Measurements from ENCODE around the gene PCK2. TPM values are rescaled to one million over a fixed set of nuclear protein-coding genes. Genes with fewer than 3 reads are reported as not detected.

Gene PCK2
- total RNA-seq, 2 experiments from 2014 or later: 49.6 to 54.9 TPM

- ChIA-PET CTCF (interaction anchor here (1.6 kb wide), 1 partner anchor 13 kb away, joined by 4 read pairs; no protein-coding TSS in a partner anchor), POLR2A (interaction anchor here (1.5 to 2.0 kb wide), 3 partner anchors 11 to 40 kb away, joined by 5 read pairs; partner anchors contain the start of gene IRF9)
- Mint-ChIP-seq H3K9me3 (ENCODE audit: insufficient read depth) (no peaks in the 10 kb centered on the region), H3K4me3 (no peak overlapping the region), H3K36me3 (ENCODE audit: low read depth) (peaks cover 57% of the 10 kb centered on the region), H3K27ac (no peak overlapping the region), H3K4me1 (ENCODE audit: low read depth) (peaks cover 18% of the 10 kb centered on the region), H3K27me3 (ENCODE audit: low read depth) (no peaks in the 10 kb centered on the region)
- no peak for DNase-seq
- ATAC-seq: no peak
Measured at GRCh38 chr14:24121210-24121609, 27.1 kb downstream of the PCK2 start.

GRCh38 chr14:24122416-24122815, 28.3 kb downstream of the PCK2 start:
- POLR2A ChIA-PET: interaction anchor here (1.9 to 4.1 kb wide), 3 partner anchors 10 to 39 kb away, joined by 5 to 17 read pairs (median 5); partner anchors contain the start of genes IRF9 and PSME1
- CTCF ChIA-PET: interaction anchor here (0.7 to 1.5 kb wide), 3 partner anchors 9 to 19 kb away, joined by 3 to 4 read pairs (median 3); partner anchors contain the start of gene EMC9
- Mint-ChIP-seq H3K27me3 (ENCODE audit: low read depth) (no peaks in the 10 kb centered on the region), H3K4me1 (ENCODE audit: low read depth) (peaks cover 8% of the 10 kb centered on the region), H3K9me3 (ENCODE audit: insufficient read depth) (no peaks in the 10 kb centered on the region), H3K4me3 (no peak overlapping the region), H3K27ac (no peak overlapping the region), H3K36me3 (ENCODE audit: low read depth) (peaks cover 46% of the 10 kb centered on the region)
- ATAC-seq: peak; percentile 27
- no peak for DNase-seq

DNA sequence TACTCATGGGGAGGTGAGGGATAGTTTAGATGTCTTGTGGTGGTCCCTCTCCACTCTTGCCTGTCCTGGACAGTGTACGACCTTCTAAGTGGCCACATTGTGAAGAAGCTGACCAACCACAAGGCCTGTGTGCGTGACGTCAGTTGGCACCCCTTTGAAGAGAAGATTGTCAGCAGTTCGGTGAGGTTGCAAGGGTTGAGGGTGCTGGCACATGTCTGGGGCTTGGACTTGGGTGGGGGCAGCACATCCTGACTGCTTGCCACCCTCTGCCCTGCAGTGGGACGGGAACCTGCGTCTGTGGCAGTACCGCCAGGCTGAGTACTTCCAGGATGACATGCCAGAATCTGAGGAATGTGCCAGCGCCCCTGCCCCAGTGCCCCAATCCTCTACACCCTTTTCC, 28.8 kb downstream of the PCK2 start:
- Mint-ChIP-seq H3K4me1 (ENCODE audit: low read depth) (peaks cover 5% of the 10 kb centered on the region), H3K27ac (no peak overlapping the region)
- ATAC-seq: no peak

GRCh38 chr14:24123424-24124417, 29.6 kb downstream of the PCK2 start:
- CTCF ChIA-PET: interaction anchor here (0.6 to 2.2 kb wide), 3 partner anchors 9 to 90 kb away, joined by 3 to 6 read pairs (median 3); partner anchors contain the start of genes DCAF11, EMC9 and NRL
- no peak for DNase-seq
- H3K9me3 Mint-ChIP-seq (ENCODE audit: insufficient read depth): no peaks in the 10 kb centered on the region
- POLR2A ChIA-PET: interaction anchor here (1.7 to 4.8 kb wide), 3 partner anchors 9 to 23 kb away, joined by 6 to 26 read pairs (median 17); partner anchors contain the start of genes DCAF11, NRL, PSME1 and PSME2
- no peak overlapping the region for H3K4me3 Mint-ChIP-seq
- H3K27ac Mint-ChIP-seq: peak overlapping the region; percentile 3
- H3K27me3 Mint-ChIP-seq (ENCODE audit: low read depth): no peaks in the 10 kb centered on the region
- peaks cover 5% of the 10 kb centered on the region for H3K4me1 Mint-ChIP-seq (ENCODE audit: low read depth)
- no peak for ATAC-seq
- peaks cover 33% of the 10 kb centered on the region for H3K36me3 Mint-ChIP-seq (ENCODE audit: low read depth)

More for the DNA sequence above, 28.8 kb downstream of the PCK2 start:
- Mint-ChIP-seq H3K4me3 (no peak overlapping the region), H3K27me3 (ENCODE audit: low read depth) (no peaks in the 10 kb centered on the region), H3K9me3 (ENCODE audit: insufficient read depth) (no peaks in the 10 kb centered on the region), H3K36me3 (ENCODE audit: low read depth) (peaks cover 42% of the 10 kb centered on the region)
- ChIA-PET CTCF (interaction anchor here (0.6 to 2.2 kb wide), 3 partner anchors 8 to 91 kb away, joined by 3 to 6 read pairs (median 3); partner anchors contain the start of genes DCAF11, EMC9 and NRL), POLR2A (interaction anchor here (4.1 kb wide), 1 partner anchor 13 kb away, joined by 17 read pairs; the partner anchor contains the start of gene PSME1)
- DNase-seq: no peak

DNA sequence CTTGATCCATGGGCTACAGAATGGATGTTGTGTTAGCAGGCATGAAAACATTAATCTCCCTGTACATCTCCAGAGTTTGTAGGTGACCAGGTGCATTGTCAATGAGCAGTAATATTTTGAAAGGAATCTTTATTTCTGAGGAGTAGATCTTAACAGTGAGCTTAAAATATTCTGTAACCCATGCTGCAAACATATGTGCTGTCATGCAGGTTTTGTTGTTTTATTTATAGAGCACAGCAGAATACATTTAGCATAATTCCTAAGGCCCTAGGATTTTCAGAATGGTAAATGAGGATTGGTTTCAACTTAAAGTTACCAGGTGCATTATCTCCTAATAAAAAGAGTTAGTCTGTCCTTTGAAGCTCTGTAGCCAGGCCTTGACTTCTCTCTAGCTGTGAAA, 32.8 kb downstream of the PCK2 start:
- ATAC-seq (no peak), DNase-seq (no peak)
- CTCF ChIA-PET: interaction anchor here (0.9 to 3.2 kb wide), 6 partner anchors 9 to 87 kb away, joined by 3 to 8 read pairs (median 6); partner anchors contain the start of genes DCAF11, IRF9, NRL and PSME1
- POLR2A ChIA-PET: interaction anchor here (1.4 to 4.8 kb wide), 4 partner anchors 9 to 34 kb away, joined by 3 to 26 read pairs (median 6); partner anchors contain the start of genes DCAF11, IRF9, NRL and PSME1
- peaks cover 12% of the 10 kb centered on the region for H3K36me3 Mint-ChIP-seq (ENCODE audit: low read depth)
- no peaks in the 10 kb centered on the region for H3K9me3 Mint-ChIP-seq (ENCODE audit: insufficient read depth)
- no peaks in the 10 kb centered on the region for H3K27me3 Mint-ChIP-seq (ENCODE audit: low read depth)
- H3K4me3 Mint-ChIP-seq: no peak overlapping the region
- H3K27ac Mint-ChIP-seq: no peak overlapping the region
- peaks cover 12% of the 10 kb centered on the region for H3K4me1 Mint-ChIP-seq (ENCODE audit: low read depth)

DNA sequence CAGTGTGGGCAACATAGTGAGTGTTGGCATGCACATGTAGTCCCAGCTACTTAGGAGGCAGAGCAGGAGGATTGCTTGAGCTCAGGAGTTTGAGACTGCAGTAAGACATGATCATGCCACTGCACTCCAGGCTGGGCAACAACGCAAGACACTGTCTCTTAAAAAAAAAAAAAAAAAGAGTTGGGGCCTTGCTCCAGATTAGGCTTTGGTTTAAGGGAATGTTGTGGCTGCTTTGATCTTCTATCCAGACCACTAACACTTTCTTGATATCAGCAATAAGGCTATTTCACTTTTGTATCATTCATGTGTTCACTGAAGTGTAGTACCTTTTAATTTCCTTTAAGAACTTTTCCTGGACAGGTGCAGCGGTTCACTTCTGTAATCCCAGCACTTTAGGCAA, 33.6 kb downstream of the PCK2 start:
- H3K27ac Mint-ChIP-seq: no peak overlapping the region

DNA sequence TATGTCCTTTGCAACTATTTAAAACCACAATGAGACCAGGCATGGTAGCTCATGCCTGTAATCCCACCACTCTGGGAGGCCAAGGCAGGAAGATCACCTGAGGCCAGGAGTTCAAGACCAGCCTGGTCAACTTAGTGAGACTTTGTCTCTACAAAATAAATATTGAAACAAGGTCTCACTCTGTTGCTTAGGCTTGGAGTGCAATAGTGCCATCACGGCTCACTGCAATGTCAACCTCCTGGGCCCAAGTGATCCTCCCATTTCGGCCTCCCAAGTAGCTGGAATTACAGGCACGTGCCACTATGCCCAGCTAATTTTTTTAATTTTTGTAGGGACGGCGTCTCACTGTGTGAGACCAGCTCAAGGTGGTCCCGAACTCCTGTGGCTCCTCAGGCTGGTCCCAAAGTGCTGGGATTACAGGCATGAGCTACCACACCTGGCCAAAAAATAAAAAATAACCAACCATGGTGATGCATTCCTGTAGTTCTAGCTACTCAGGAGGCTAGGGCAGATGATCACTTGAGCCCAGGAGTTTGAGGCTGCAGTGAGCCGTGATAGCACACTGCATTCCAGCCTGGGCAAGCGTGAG, 35.4 kb downstream of the PCK2 start:
- H3K36me3 Mint-ChIP-seq (ENCODE audit: low read depth): peaks cover 2% of the 10 kb centered on the region
- CTCF ChIA-PET: interaction anchor here (0.8 to 2.0 kb wide), 3 partner anchors 12 to 179 kb away, joined by 3 to 5 read pairs (median 4); partner anchors contain the start of genes DCAF11, EMC9 and NRL
- peaks cover 24% of the 10 kb centered on the region for H3K4me1 Mint-ChIP-seq (ENCODE audit: low read depth)
- no peak overlapping the region for H3K27ac Mint-ChIP-seq
- H3K9me3 Mint-ChIP-seq (ENCODE audit: insufficient read depth): no peaks in the 10 kb centered on the region
- no peak for ATAC-seq
- POLR2A ChIA-PET: no interaction called here
- DNase-seq: no peak
- H3K4me3 Mint-ChIP-seq: no peak overlapping the region
- H3K27me3 Mint-ChIP-seq (ENCODE audit: low read depth): no peaks in the 10 kb centered on the region

More for the DNA sequence above, 33.6 kb downstream of the PCK2 start:
- Mint-ChIP-seq H3K9me3 (ENCODE audit: insufficient read depth) (no peaks in the 10 kb centered on the region), H3K4me1 (ENCODE audit: low read depth) (peaks cover 19% of the 10 kb centered on the region), H3K27me3 (ENCODE audit: low read depth) (no peaks in the 10 kb centered on the region), H3K36me3 (ENCODE audit: low read depth) (peaks cover 9% of the 10 kb centered on the region), H3K4me3 (no peak overlapping the region)
- ChIA-PET POLR2A (interaction anchor here (1.6 to 4.8 kb wide), 2 partner anchors 13 to 19 kb away, joined by 5 to 26 read pairs; partner anchors contain the start of genes DCAF11, NRL and PSME2), CTCF (interaction anchor here (0.9 to 3.2 kb wide), 5 partner anchors 9 to 86 kb away, joined by 3 to 8 read pairs (median 5); partner anchors contain the start of genes DCAF11, IRF9, NRL and PSME1)
- ATAC-seq (no peak), DNase-seq (no peak)

GRCh38 chr14:24130380-24130716, 36.2 kb downstream of the PCK2 start, which contains the start of gene FITM1:
FITM1 (plus strand) TSS chr14:24130659; CDS start chr14:24131564, 905 bp downstream.
- peak within 1 kb of the TSS; percentile 67 for H3K27ac Mint-ChIP-seq
- CTCF ChIA-PET: interaction anchor here (2.0 kb wide), 1 partner anchor 15 kb away, joined by 5 read pairs; the partner anchor contains the start of genes DCAF11 and NRL
- no peak for DNase-seq
- POLR2A ChIA-PET: interaction anchor here (0.6 to 8.7 kb wide), 3 partner anchors 14 to 1249 kb away, joined by 4 to 119 read pairs (median 6); partner anchors contain the start of genes DCAF11, NRL and RNF31
- no peak within 1 kb of the TSS for H3K4me3 Mint-ChIP-seq
- H3K27me3 Mint-ChIP-seq (ENCODE audit: low read depth): no peaks in the 10 kb centered on the region
- no peaks in the 10 kb centered on the region for H3K9me3 Mint-ChIP-seq (ENCODE audit: insufficient read depth)
- ATAC-seq: no peak
- peaks cover 2% of the 10 kb centered on the region for H3K36me3 Mint-ChIP-seq (ENCODE audit: low read depth)
- H3K4me1 Mint-ChIP-seq (ENCODE audit: low read depth): peaks cover 29% of the 10 kb centered on the region

DNA sequence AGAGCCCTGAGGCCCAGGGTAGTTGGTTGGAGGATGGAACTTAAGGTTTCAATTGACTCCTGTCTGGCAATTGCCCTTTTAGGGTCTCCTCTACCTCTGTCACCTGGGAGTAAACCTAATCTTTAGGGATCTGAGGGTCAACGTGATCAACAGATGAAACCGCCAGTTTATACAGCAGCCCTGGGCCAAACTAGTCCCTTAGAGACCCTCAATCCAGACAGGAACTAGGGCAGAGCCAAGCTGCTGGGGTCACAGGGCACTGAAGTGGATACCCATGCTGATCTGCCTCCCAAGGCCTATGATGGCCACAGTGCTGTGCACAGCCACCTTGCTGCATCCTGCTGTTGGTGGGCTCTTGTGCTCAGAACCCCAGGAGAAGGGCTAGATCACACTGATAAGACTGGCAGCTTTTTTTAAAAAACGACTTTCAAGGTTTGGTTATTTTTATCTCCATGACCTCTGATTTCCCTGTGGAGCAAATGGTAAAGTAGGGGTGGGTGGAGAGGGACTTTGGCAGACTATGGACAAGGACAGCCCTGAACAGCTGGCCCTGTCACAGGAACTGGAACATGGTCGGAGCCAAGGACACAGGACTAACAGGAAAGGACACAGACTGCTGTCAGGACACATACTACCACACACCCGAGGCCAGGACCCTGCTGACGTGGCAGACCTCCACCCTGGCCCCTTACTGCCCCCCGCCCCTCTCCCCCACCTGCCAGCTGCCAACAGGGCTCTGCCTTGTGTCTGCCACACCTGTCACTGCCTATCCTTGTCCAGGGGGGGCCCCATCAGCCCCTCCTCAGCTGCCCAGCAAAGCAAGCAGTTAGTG, 36.8 kb downstream of the PCK2 start:
- no peak for DNase-seq
- peaks cover 2% of the 10 kb centered on the region for H3K36me3 Mint-ChIP-seq (ENCODE audit: low read depth)
- no peak overlapping the region for H3K4me3 Mint-ChIP-seq
- CTCF ChIA-PET: interaction anchor here (1.1 to 2.0 kb wide), 3 partner anchors 10 to 22 kb away, joined by 4 to 6 read pairs (median 5); partner anchors contain the start of genes DCAF11, EMC9 and NRL
- no peak for ATAC-seq
- H3K9me3 Mint-ChIP-seq (ENCODE audit: insufficient read depth): no peaks in the 10 kb centered on the region
- POLR2A ChIA-PET: interaction anchor here (0.6 to 8.7 kb wide), 4 partner anchors 14 to 1250 kb away, joined by 4 to 119 read pairs (median 12); partner anchors contain the start of genes DCAF11, IRF9, NRL and RNF31
- peak overlapping the region; percentile 67 for H3K27ac Mint-ChIP-seq
- H3K4me1 Mint-ChIP-seq (ENCODE audit: low read depth): peaks cover 31% of the 10 kb centered on the region
- H3K27me3 Mint-ChIP-seq (ENCODE audit: low read depth): no peaks in the 10 kb centered on the region

DNA sequence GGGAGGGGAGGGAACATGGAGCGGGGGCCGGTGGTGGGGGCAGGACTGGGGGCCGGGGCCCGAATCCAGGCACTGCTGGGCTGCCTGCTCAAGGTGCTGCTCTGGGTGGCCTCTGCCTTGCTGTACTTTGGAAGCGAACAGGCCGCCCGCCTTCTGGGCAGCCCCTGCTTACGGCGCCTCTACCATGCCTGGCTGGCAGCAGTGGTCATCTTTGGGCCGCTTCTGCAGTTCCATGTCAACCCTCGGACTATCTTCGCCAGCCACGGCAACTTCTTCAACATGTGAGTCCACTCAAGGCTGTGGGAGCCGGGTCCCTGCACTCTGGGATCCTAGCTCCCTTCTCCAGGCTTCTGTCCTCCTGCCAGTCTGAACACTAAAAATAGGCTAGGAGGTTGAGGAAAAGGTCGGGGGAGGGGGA, 37.4 kb downstream of the PCK2 start:
- H3K36me3 Mint-ChIP-seq (ENCODE audit: low read depth): peaks cover 4% of the 10 kb centered on the region
- CTCF ChIA-PET: interaction anchor here (1.1 to 2.3 kb wide), 4 partner anchors 10 to 74 kb away, joined by 3 to 9 read pairs (median 5); partner anchors contain the start of gene EMC9
- no peak overlapping the region for H3K4me3 Mint-ChIP-seq
- no peaks in the 10 kb centered on the region for H3K27me3 Mint-ChIP-seq (ENCODE audit: low read depth)
- POLR2A ChIA-PET: interaction anchor here (1.6 to 8.7 kb wide), 3 partner anchors 15 to 29 kb away, joined by 6 to 119 read pairs (median 17); partner anchors contain the start of genes DCAF11, IRF9, NRL and RNF31
- no peaks in the 10 kb centered on the region for H3K9me3 Mint-ChIP-seq (ENCODE audit: insufficient read depth)
- peaks cover 31% of the 10 kb centered on the region for H3K4me1 Mint-ChIP-seq (ENCODE audit: low read depth)
- peak overlapping the region; percentile 83 for H3K27ac Mint-ChIP-seq
- no peak for DNase-seq
- no peak for ATAC-seq
